ENCODE measurements around the gene PPM1A. TPM values are rescaled to one million over a fixed set of nuclear protein-coding genes. Genes with fewer than 3 reads are reported as not detected.

PPM1A gene
- total RNA-seq, 4 donors from 2014 or later = 41.9 to 65.8 (median 44.5) TPM

GRCh38 chr14:60233891-60234290, 15.1 kb upstream of the PPM1A start:
- Histone ChIP-seq H3K27me3 (no peaks in the 10 kb centered on the region), H3K4me3 (replicated peaks in 1 of 3) (no peak overlapping the region), H3K4me1 (no peaks in the 10 kb centered on the region), H3K36me3 (no peaks in the 10 kb centered on the region), H3K9me3 (no peaks in the 10 kb centered on the region), H3K27ac (no peak overlapping the region)
- DNase-seq = no peak
- TF ChIP-seq POLR2A (IDR thresholded peaks at IDR 0.05) (no peak), CTCF (IDR thresholded peaks at IDR 0.05) (no peak)
- intact Hi-C loops (cut with DNase I) = no loop called here

GRCh38 chr14:60235440-60235839, 13.6 kb upstream of the PPM1A start:
- H3K9me3 ChIP-seq = no peaks in the 10 kb centered on the region
- no peaks in the 10 kb centered on the region for H3K36me3 ChIP-seq
- DNase-seq = no peak
- TF ChIP-seq POLR2A (IDR thresholded peaks at IDR 0.05) (no peak), CTCF (IDR thresholded peaks at IDR 0.05) (no peak)
- no peaks in the 10 kb centered on the region for H3K27me3 ChIP-seq
- intact Hi-C loops (cut with DNase I) = no loop called here
- H3K27ac ChIP-seq = no peak overlapping the region
- WGBS, 2 donors = 81 to 83% methylated on average over 2 of the region's 2 CpGs
- H3K4me1 ChIP-seq = no peaks in the 10 kb centered on the region
- no peak overlapping the region for H3K4me3 ChIP-seq (replicated peaks in 1 of 3)

GRCh38 chr14:60238955-60239354, 10.1 kb upstream of the PPM1A start:
- Histone ChIP-seq H3K27me3 (no peaks in the 10 kb centered on the region), H3K4me1 (no peaks in the 10 kb centered on the region), H3K27ac (no peak overlapping the region), H3K36me3 (no peaks in the 10 kb centered on the region), H3K4me3 (replicated peaks in 1 of 3) (no peak overlapping the region), H3K9me3 (no peaks in the 10 kb centered on the region)
- WGBS, 2 donors = 53 to 62% methylated on average over 3 of the region's 3 CpGs
- no peak for TF ChIP-seq POLR2A (IDR thresholded peaks at IDR 0.05)
- TF ChIP-seq CTCF (IDR thresholded peaks at IDR 0.05) = no peak
- DNase-seq = no peak
- intact Hi-C loops (cut with DNase I) = no loop called here

GRCh38 chr14:60240139-60240856, 8.7 kb upstream of the PPM1A start:
- H3K27me3 ChIP-seq = no peaks in the 10 kb centered on the region
- no peak overlapping the region for H3K27ac ChIP-seq
- no peak for DNase-seq
- H3K4me3 ChIP-seq (replicated peaks in 1 of 3) = no peak overlapping the region
- WGBS, 2 donors = 80 to 83% methylated on average over 7 of the region's 7 CpGs
- H3K36me3 ChIP-seq = no peaks in the 10 kb centered on the region
- intact Hi-C loops (cut with DNase I) = loop anchor here (10.0 kb wide), 1 partner anchor 145 kb away; the partner anchor contains the start of gene PCNX4
- no peak for TF ChIP-seq POLR2A (IDR thresholded peaks at IDR 0.05)
- no peak for TF ChIP-seq CTCF (IDR thresholded peaks at IDR 0.05)
- H3K4me1 ChIP-seq = no peaks in the 10 kb centered on the region
- H3K9me3 ChIP-seq = no peaks in the 10 kb centered on the region

GRCh38 chr14:60241091-60241490, 7.9 kb upstream of the PPM1A start:
- Histone ChIP-seq H3K9me3 (no peaks in the 10 kb centered on the region), H3K4me1 (no peaks in the 10 kb centered on the region), H3K36me3 (no peaks in the 10 kb centered on the region), H3K4me3 (replicated peaks in 1 of 3) (no peak overlapping the region), H3K27ac (no peak overlapping the region), H3K27me3 (no peaks in the 10 kb centered on the region)
- WGBS, 2 donors = 58 to 59% methylated on average over 1 of the region's 1 CpG
- intact Hi-C loops (cut with DNase I) = loop anchor here (10.0 kb wide), 1 partner anchor 146 kb away; the partner anchor contains the start of gene PCNX4
- no peak for TF ChIP-seq POLR2A (IDR thresholded peaks at IDR 0.05)
- TF ChIP-seq CTCF (IDR thresholded peaks at IDR 0.05) = no peak
- no peak for DNase-seq
